GM18519 (cell line): Measurements from ENCODE around the gene PPIA.
"Not testable (repeated sequence)": the region's sequence is repeated elsewhere in the genome, so short reads cannot be mapped to it uniquely, and the experiment has no call there.

Experiments used
- ATAC-seq: cut with Tn5 transposase; IDR thresholded peaks from one replicate; pipeline ENCODE4 v1.9.1; 2021; ENCODE audit warnings: mild to moderate bottlenecking, moderate library complexity; ENCODE audit not compliant: unreplicated experiment, low FRiP score

The PPIA gene

DNA sequence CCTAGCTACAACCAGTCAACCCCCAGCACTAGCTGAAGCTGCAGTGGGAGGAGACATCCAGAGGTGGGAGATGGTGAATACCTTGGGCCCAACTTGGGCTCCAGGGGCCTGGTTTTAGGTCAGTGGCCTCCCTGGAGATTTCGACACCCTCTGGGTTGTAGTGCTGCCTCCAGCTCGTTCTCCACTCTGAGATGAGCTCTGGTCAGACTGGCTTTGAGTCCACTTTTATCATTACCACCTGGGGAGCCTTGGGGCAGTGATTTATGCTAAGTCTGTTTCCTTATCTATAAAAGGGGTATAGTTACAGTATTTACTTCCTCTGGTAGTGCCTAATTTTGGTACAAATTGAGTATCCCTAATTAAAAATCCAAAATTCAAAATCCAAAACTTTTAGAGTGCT is 22.8 kb downstream of the PPIA start:
- ATAC-seq: no peak

DNA sequence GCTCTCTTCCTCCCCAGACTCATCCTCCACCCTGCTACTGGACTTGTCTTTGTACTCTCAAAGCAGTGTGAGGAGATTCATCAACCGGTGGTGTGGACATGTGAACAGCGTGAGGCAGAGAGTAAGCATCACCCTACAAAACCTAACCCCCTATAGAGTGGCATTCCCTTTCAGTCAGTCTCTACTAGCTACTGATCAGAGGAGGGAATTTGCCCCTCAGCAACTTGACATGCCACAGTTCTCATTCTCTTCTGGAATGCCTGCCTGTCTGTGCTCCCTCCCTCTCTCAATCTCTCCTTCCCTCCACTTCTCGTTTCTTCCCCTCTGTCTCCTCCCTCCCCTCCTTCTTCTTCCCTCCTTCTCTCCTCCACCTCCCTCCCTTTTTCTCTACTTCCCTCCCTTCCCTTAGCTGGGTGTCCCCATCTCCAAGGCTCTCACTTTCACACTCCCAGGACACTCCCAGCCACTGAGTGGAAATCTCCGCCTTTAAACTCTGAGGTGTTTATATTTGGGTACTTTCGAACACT is 26.8 kb downstream of the PPIA start:
- ATAC-seq: no peak

DNA sequence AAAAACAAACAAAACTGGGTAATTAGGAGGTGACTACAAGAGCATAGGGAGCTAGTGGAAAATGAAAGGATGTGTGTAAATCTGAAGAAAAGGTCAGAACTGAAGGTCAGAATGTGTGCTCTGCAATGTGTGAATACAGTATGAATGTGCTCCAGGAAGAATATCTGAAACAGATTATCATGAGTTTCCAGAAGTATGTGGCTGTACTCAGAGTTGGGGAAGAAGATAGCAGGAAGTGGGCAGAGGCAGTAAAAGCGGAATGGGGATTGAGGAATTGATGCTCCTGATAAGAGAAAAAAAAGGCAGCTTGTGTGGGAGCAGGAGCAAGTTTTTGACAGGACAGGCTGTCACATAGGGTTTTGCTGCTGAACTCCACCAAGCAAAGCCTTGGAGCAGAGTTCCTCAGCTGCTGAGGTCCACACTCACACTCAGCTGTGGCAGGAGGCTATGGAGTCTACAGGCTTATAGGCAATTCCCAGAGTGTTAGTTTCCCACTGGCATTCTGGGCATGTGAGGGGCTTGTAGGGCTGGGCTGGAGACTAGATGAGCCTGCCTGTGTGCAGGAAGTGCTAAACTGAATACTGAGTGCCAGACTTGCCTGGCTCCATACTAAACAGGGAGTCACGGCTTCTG is 28.5 kb downstream of the PPIA start:
- ATAC-seq: no peak

DNA sequence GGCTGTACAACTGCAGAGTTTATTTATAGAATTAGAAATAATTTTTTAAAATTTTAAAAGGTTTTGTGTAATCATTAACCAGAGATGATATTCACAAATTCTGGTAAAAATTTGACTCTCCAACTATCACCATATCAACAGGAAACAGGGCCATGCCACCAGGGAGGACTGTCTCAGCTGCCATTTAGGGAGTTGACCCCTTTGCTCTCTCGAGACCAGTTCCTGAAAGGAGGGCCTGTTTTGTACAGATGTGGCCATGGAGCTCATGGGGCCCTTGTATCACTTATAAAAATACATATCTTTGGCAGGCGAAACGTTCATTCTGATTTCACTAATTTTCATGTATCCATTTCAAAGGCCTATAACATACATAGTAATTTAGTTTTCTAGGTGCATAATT is 31.1 kb downstream of the PPIA start:
- no peak for ATAC-seq

DNA sequence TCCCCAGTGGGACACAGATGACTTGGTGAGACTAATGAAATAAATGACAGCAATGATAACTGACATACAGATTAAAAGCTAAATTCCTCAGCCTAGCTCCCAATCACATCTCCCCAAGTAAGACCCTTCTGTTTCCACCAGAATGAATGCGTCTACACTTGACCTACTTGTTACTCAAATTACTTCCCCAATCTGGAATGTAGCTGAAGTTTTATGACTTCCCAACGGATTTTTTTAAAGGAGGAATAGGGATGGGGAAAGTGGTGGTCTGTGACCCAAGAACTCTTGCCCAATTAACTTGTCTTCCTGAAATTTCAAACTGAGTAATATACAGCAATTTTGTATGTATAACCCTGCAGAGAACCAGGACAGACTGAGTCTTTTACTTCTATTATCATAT is 42.3 kb downstream of the PPIA start:
- no peak for ATAC-seq

DNA sequence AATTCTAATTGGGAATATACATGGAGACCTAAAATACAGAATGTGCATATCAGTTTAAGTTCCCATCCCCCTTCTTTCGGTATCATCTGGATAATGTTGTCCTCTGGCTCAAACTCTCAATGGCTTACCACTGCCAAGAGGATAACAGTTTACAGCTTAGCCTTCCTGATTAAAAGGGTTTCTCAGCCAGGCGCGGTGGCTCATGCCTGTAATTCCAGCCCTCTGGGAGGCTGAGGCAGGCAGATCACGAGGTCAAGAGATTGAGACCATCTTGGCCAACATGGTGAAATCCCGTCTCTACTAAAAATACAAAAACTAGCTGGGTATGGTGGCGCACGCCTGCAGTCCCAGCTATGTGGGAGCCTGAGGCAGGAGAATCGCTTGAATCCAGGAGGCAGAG is 46.2 kb downstream of the PPIA start:
- not testable (repeated sequence) for ATAC-seq

DNA sequence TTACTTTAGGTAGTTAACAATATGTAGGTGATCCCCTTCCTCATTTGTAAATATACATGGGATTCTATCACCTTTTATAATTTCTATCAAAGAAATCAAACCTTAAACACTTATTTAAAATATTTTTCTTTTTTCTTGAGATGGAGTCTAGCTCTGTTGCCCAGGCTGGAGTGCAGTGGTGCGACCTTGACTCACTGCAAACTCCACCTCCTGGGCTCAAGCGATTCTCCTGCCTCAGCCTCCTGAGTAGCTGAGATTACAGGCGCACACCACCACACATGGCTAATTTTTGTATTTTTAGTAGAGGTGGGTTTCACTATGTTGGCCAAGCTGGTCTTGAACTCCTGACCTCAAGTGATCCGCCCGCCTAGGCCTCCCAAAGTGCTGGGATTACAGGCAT is 47.0 kb downstream of the PPIA start:
- not testable (repeated sequence) for ATAC-seq

DNA sequence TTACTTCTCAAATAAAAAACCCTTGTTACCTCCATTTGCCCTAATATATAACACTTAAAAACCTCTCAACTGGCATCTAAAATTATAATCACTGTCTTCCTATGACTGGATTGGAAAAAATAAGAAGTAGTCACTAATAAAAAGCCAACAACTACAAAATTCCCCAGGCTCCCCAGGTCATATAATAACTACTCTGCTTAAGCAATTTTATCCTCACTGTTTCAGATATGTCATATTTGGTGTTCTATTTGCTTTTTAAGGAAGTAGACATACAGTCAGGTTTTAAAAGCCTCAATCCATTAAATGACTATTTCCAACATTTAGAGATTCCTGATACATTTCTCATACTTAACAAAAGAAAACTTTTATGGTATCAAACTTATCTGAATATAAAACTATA is 49.0 kb downstream of the PPIA start:
- no peak for ATAC-seq

DNA sequence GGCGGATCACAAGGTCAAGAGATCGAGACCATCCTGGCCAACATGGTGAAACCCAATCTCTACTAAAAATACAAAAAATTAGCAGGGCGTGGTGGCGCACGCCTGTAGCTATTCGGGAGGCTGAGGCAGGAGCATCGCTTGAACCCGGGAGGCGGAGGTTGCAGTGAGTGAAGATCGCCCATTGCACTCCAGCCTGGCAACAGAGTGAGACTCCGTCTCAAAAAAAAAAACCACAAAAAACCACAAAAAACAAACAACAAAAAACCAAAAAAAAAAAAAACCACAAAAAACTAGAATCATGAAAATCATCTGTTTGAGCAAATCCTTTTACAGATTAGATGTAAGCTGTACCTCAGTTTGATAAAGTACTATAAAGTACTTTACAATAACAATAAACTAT is 49.9 kb downstream of the PPIA start:
- not testable (repeated sequence) for ATAC-seq

DNA sequence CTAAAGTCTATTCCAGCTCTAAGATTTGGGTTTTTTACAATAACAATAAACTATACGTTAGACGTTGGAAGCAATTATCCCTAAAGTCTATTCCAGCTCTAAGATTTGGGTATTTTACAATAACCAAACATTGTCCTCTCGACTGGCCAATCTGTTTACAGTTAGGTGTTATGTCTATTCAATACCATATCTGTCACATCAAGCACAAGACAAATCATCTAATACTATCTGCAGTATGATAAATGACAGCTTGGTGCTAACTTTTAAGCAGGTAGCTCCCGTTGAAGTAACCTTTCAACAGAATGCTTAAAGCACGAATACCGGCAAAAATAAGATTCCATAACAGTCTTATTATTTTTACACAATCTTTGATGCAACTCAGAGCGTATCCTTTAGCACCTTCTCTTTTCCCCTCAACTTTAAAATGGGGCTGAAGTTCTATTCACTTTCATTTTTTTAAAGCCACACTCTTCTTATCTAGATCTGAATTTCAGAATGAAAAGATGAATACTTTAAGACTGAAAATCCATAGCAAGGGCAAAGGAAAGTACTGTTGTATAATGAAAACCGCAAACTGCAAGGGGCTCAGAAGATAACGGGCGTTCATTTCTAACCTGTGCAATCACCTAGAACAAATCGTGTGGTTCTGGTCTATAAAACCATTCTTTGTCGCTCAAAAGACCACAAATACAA is 50.5 kb downstream of the PPIA start:
- no peak for ATAC-seq

DNA sequence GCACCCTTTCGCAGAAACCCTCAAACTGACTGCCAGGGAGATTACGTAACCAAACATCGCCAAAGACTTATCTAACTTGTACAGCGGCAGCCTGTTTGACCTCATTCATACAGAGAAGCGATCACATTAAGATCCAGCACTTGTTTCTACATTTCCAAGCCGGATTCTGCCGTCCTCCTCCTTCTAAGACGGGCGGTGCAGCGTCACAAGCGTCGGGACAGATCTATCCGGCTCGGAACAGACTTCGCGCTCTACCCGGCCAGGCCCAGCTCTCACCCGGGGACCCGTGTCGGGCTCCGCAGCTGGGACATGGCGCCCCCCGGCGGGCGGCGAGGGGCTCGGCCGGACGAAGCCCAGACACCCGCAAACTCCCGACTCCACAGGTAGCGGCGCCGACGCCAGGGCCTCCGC is 51.0 kb downstream of the PPIA start:
- peak; percentile 42 for ATAC-seq

DNA sequence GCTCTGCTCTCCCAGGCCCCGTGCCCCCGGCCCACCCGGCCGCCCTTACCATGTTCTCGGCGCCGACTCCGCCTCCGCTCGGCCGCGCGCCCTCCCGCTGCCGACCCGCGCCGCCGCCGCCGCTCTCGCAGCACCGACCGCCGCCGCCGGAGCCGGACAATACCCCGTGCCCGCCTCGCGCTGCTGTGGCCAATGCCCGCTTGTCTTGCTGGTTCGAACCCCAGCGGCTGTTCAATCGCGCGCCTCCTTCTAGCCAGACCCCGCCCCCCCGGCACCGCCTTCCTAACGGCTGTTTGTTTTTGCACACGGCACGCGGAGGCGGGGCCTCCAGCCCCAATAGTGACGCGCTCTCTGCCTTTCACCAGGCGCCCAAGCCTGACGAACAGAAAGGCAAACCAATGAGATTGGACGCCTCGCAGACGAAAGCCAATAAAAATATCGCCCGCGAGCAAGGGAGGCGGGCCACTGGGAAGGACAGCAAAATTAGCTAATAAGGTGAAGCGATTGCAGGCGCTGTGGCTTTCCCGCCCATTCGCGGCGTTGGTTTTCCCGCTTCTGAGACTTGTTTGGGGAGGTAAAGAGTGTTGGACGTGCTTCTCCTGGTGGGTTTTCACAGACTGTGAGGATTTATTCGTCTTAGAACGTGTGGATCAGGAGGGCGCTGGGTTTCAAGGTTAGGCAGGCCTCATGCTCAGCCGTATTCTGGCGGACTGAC is 51.6 kb downstream of the PPIA start, which contains the start of gene H2AZ2:
H2AZ2 (minus strand) TSS at position 168 of the 715 bp plus-strand sequence; CDS start at position 52, 116 bp downstream.
- peak; percentile 75 for ATAC-seq

DNA sequence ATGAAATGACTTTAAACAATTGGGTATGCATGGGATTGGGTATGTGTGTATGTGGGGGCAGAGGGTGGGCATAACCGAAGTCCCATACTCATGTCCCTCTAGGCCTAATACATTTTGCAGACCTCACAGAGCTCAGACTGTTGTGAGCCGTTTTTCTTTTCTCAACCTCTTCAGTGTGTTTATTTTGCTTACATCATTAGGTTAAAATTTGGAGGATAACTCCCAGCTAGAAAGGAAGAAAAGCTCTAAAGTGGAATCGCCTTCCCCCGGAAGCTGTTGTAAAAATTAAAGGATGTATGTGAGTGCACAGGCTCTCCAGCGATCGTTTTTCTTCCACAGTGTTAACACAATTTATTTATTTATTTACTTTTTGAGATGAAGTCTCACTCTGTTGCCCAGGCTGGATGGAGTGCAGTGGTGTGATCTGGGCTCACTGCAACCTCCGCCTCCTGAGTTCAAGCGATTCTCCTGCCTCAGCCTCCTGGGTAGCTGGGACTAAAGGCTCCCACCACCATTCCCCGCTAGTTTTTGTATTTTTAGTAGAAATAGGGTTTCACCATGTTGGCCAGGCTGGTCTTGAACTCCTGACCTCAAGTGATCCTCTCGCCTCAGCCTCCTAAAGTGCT is 52.9 kb downstream of the PPIA start:
- ATAC-seq: no peak

DNA sequence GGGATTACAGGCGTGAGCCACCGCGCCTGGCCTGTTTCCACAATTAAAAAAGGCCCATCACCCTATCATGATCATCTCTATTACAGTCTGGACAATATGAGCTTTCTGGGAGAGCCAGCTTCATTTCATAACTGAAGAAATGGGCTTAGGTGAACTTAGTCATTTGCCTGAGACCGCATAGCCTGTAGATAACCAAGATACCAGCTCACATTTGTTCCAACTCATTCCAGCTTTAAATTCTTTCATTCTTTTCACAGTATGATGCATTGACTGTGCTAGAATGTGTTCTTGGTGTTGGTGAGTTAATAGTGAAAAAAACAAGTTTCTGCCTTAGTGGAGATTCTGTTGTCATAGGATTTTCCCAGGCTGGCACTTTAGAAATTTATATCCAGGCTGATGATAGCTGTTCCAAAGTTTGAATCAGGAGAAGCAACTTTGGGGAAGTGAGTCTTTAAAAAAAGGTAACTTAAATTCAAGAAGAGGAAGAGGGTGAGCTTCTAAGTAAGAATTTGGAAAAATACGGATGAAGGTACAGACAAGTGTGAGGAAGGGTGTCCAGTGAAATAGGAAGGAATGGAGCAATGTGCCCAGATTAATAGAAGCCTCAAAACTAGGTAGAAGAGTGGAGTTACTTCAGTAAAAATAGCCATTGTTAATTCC is 53.5 kb downstream of the PPIA start:
- ATAC-seq: no peak

DNA sequence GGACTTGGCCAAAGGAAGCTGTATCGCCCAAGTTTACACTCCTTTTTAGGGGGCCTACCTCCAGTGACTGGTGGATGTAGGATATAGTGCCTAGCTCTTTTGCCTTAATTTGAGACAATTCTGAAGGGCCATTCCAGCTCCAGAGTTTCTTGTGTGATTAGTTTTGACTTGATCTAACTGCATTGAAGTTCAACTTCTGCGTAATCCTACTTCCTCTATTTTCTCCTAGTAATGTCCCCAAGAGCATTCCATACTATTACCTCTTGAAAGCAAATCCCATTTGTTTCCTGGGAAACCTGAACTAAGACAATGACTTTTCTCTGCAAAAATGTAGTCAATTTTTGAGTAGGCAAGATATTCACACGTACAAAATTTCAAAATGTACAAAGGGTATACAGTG is 56.1 kb downstream of the PPIA start:
- no peak for ATAC-seq
